Measurements from ENCODE around the gene CFAP77.

CFAP77 gene

GRCh38 chr9:132504488-132504887 is 94.5 kb downstream of the CFAP77 start:
- ChIA-PET CTCF (no interaction called here), POLR2A (ENCODE audit: low non-redundant PET) (no interaction called here)
- DNase-seq (ENCODE audit: low spot score) = no peak
- no peak overlapping the region for H3K27ac ChIP-seq
- TF ChIP-seq, protein P1, sequence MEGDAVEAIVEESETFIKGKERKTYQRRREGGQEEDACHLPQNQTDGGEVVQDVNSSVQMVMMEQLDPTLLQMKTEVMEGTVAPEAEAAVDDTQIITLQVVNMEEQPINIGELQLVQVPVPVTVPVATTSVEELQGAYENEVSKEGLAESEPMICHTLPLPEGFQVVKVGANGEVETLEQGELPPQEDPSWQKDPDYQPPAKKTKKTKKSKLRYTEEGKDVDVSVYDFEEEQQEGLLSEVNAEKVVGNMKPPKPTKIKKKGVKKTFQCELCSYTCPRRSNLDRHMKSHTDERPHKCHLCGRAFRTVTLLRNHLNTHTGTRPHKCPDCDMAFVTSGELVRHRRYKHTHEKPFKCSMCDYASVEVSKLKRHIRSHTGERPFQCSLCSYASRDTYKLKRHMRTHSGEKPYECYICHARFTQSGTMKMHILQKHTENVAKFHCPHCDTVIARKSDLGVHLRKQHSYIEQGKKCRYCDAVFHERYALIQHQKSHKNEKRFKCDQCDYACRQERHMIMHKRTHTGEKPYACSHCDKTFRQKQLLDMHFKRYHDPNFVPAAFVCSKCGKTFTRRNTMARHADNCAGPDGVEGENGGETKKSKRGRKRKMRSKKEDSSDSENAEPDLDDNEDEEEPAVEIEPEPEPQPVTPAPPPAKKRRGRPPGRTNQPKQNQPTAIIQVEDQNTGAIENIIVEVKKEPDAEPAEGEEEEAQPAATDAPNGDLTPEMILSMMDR (conservative IDR thresholded peaks at IDR 0.05; ENCODE audit: low read depth) = no peak

DNA sequence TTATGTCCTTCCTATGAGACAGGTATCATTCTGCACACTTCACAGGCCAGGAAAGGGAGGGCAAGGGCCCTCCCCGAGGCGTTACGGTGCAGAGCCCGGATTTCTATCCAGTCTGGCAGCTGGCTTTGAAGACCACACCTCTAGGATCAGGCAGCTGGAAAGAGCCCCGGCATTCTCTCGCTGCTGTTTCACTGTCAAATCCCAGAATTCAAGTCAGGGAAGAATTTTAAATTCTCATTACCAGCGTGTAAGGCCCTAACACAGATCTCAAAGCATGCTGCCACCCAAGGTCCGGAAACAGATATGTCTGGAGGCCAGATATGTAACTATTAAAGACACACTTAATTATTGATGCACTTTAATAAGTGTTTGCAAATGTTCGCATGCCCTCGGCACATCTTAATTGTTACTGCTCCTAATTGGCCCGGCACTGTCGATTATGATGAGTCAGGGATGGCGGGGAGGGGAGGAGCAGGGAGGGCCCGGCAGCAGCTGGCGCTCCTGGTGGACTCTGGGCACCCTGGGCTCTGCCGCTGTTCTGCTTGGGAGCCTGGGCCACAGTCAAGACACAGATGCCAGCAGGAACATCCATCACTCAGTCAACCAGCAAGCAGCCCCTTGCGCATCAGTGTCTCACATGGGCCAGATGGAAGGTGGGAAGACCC is 96.1 kb downstream of the CFAP77 start:
- ChIA-PET CTCF (interaction anchor here (0.6 to 1.3 kb wide), 5 partner anchors 9 to 293 kb away, joined by 3 to 6 read pairs (median 4); no protein-coding TSS in a partner anchor), POLR2A (ENCODE audit: low non-redundant PET) (no interaction called here)

DNA sequence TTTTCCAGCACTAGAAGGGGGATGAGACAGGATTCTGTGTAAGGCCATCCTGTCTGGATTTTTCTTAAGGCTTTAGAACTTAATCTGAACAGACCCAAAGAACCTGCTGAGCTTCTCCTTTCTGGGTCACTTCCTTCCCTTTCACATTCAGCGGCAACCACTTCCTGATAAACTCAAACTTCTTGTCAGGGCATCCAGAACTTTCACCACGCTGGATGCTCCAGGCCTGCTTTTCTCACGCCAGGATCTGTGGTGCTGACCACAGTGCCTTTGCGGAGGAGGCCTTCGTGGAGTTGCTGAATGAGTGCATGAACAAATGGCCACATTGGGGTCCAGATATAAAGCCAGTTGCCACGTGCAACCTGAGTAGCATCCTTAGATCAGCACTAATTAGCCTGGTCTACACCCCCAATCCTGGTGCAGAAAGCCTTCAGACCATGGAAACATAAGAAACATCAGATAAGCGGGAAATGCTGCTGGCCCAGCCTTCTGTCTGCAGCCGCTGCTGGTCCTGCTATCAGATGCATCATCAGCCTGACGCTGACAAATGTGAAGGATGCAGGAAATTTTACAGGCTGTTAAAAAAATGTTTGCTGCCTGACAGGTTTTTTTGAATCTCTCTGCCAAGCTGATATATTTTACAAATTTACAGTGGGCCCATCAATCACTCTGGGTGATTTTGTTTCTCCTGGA is 97.1 kb downstream of the CFAP77 start:
- no peak for DNase-seq (ENCODE audit: low spot score)
- TF ChIP-seq, protein P1 (conservative IDR thresholded peaks at IDR 0.05; ENCODE audit: low read depth) = no peak
- ChIA-PET CTCF (interaction anchor here (0.6 to 4.1 kb wide), 25 partner anchors 10 to 512 kb away, joined by 3 to 30 read pairs (median 3); no protein-coding TSS in a partner anchor), POLR2A (ENCODE audit: low non-redundant PET) (no interaction called here)
- no peak overlapping the region for H3K27ac ChIP-seq

More for the DNA sequence above, 96.1 kb downstream of the CFAP77 start:
- DNase-seq (ENCODE audit: low spot score) = no peak
- TF ChIP-seq, protein P1 (conservative IDR thresholded peaks at IDR 0.05; ENCODE audit: low read depth) = no peak
- no peak overlapping the region for H3K27ac ChIP-seq

DNA sequence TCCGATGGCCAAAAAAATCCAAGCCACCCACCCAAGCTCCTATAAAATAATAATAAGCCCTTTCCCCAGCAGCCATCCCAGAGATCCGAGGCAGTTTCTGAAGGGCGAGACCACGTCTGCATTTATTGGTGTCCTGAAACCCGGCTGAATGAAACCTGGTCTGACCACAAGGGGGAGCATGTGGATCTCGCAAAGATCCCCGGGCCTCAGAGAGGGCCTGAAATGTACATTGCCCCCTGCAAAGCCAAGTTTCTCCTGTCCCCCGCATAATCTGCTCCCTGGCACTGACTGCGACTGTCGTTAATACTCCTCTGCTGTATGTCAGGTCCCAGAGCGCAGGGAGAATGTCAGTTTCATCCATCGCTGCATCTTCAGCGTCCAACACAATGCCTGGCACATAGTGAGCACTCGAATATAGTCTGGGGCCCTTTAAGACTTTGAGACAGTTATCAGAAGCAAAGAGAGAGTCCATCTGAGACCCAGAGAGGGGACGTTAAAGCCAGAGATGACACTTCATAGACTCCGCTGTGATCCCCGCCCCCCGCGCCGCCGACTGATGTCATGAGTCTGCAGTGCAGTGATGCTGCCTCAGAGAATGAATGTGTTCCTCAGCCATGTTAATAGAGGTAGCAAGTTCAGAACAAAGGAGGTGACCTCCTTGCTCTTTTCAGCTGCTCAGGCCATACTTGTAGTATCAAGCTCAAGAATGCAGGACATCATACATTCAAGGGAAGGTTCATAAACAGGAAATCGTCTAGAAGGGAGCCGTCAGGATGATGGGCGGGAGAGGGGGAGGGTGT is 97.9 kb downstream of the CFAP77 start:
- CTCF ChIA-PET = interaction anchor here (0.6 to 4.1 kb wide), 24 partner anchors 10 to 511 kb away, joined by 3 to 30 read pairs (median 3); no protein-coding TSS in a partner anchor
- POLR2A ChIA-PET (ENCODE audit: low non-redundant PET) = no interaction called here
- TF ChIP-seq, protein P1 (conservative IDR thresholded peaks at IDR 0.05; ENCODE audit: low read depth) = peak; percentile 96
- DNase-seq (ENCODE audit: low spot score) = peak; percentile 95
- H3K27ac ChIP-seq = no peak overlapping the region

DNA sequence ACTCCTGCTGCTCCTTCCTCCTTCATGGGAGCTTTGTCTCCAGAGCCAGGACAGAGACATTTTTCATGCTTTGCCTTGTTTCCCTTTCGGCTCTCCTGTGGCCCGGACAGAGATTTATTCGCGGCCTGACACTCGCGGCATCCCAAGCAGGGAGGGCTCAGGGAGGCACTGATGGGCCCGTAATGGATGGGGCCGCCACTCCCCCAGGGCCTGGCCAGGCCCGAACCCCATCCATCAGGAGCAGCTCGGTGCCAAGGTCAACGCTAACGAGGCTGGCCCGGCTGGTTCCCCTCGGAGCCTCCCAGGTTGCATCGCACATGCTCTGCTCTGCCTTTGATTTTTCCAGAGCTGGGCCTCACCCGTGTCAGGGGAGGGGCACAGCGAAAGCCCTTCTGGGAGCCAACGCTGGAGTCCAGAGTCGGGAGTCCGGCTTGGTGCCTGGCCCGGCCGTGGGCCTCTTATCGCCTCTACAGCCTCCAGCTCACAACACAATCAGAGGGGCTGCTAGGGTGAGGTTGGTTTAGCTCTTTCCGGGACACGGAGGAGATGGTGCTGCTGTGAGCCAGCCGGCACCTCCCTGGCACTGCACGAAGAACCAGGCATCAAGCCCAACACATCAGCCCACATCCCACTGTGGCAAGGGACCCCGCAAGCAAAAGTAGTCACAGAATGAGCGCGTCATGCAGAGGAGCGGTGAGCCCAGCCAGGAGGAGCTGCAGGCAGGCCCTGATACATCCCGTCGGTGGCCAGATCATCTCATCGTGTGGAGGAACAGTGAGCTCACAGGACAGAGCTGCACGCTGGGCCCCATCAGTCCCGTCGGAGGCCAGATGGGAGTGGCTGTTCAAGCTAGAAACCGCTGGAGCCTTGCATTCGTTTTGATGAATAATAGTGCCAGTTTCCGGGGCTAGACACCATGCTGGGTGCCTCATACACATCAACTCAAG is 100.2 kb downstream of the CFAP77 start:
- H3K27ac ChIP-seq = no peak overlapping the region
- TF ChIP-seq, protein P1 (conservative IDR thresholded peaks at IDR 0.05; ENCODE audit: low read depth) = no peak
- CTCF ChIA-PET = interaction anchor here (0.6 to 4.1 kb wide), 5 partner anchors 22 to 263 kb away, joined by 3 to 30 read pairs (median 3); no protein-coding TSS in a partner anchor
- DNase-seq (ENCODE audit: low spot score) = no peak
- POLR2A ChIA-PET (ENCODE audit: low non-redundant PET) = no interaction called here

All from RWPE1 (cell line).